ENCODE results near the gene KIF5B. TPM values are rescaled to one million over a fixed set of nuclear protein-coding genes. Genes with fewer than 3 reads are reported as not detected.
"Not testable (repeated sequence)": the region's sequence is repeated elsewhere in the genome, so short reads cannot be mapped to it uniquely, and the experiment has no call there.

KIF5B gene
- total RNA-seq, 2 experiments from 2014 or later = 63.8 to 81.3 TPM

DNA sequence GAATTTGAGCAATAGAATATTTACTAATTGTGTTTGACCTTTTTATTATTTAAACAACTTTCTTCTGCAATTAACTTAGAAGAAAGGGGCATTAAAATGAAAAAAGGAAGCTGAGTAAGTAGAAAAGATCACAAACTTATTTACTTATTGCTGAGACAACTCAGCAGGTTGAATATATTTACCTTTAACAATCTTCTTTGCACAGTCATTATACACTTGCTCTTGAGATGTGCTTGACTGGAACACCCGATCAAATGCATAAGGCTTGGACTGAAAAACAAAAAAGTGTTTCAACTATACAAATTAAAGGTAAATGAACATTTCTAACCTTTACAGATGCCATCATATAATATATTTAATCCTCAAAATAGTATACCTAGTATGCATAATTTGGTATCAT is 7.9 kb downstream of the KIF5B start:
- peaks cover 34% of the 10 kb centered on the region for H3K4me1 ChIP-seq (ENCODE audit: insufficient read depth, low read length, poor library complexity, severe bottlenecking)
- H3K4me2 ChIP-seq (ENCODE audit: low read length) = no peak overlapping the region
- H3K9me2 ChIP-seq (ENCODE audit: insufficient read depth, low read length) = no peaks in the 10 kb centered on the region; the same call in 1 of the 2 replicates
- DNase-seq (ENCODE audit: low spot score) = no peak
- H3K27ac ChIP-seq (ENCODE audit: low read depth, low read length, poor library complexity, severe bottlenecking) = no peak overlapping the region
- H3K4me3 ChIP-seq (ENCODE audit: low read depth, low read length, poor library complexity, severe bottlenecking) = no peak overlapping the region
- intact Hi-C loops (cut with micrococcal nuclease; ENCODE audit: unreplicated experiment) = no loop called here
- no peaks in the 10 kb centered on the region for H3K9me3 ChIP-seq (ENCODE audit: low read length)
- H3K36me3 ChIP-seq (ENCODE audit: insufficient read depth, low read length) = peaks cover 95% of the 10 kb centered on the region
- CTCF ChIA-PET (ENCODE audit: unreplicated experiment) = no interaction called here
- peaks cover 100% of the 10 kb centered on the region for H3K79me2 ChIP-seq (ENCODE audit: insufficient read depth, low read depth, low read length)
- no peak overlapping the region for H2AFZ ChIP-seq (ENCODE audit: low read length)
- POLR2A ChIA-PET = interaction anchor here (0.5 to 0.9 kb wide), 2 partner anchors 11 to 295 kb away, joined by 3 read pairs; no protein-coding TSS in a partner anchor
- BruUV-seq (replicated peaks) = no TSS peak
- peaks cover 69% of the 10 kb centered on the region for H4K20me1 ChIP-seq (ENCODE audit: insufficient read depth, low read length)
- TF ChIP-seq EZH2phosphoT487 (IDR thresholded peaks at IDR 0.05; ENCODE audit: borderline replicate concordance, low read depth, low read length) = no peak
- TF ChIP-seq, protein P1, sequence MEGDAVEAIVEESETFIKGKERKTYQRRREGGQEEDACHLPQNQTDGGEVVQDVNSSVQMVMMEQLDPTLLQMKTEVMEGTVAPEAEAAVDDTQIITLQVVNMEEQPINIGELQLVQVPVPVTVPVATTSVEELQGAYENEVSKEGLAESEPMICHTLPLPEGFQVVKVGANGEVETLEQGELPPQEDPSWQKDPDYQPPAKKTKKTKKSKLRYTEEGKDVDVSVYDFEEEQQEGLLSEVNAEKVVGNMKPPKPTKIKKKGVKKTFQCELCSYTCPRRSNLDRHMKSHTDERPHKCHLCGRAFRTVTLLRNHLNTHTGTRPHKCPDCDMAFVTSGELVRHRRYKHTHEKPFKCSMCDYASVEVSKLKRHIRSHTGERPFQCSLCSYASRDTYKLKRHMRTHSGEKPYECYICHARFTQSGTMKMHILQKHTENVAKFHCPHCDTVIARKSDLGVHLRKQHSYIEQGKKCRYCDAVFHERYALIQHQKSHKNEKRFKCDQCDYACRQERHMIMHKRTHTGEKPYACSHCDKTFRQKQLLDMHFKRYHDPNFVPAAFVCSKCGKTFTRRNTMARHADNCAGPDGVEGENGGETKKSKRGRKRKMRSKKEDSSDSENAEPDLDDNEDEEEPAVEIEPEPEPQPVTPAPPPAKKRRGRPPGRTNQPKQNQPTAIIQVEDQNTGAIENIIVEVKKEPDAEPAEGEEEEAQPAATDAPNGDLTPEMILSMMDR (conservative IDR thresholded peaks at IDR 0.05; ENCODE audit: low read length) = no peak

DNA sequence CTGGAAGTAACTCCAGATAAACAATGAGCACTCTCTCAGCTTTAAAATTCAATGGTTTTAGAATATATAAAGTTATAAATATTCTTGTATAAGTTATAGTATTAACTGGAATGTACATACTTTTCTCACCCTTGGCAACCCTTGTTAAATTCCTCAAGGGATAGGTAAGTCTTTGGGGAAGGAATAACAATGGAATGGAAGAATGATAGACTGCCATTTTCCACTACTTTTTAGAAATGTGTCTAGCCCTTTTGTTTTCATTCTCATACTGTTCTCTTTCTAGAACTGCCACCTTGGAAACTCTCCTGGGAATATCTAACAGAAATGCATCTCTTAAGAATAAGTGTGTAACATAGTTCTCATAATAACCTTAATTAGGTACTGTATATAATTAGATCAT is 8.3 kb downstream of the KIF5B start:
- intact Hi-C loops (cut with micrococcal nuclease; ENCODE audit: unreplicated experiment) = no loop called here
- Histone ChIP-seq H3K36me3 (ENCODE audit: insufficient read depth, low read length) (peaks cover 94% of the 10 kb centered on the region), H3K79me2 (ENCODE audit: insufficient read depth, low read depth, low read length) (peaks cover 100% of the 10 kb centered on the region), H3K4me3 (ENCODE audit: low read depth, low read length, poor library complexity, severe bottlenecking) (no peak overlapping the region), H4K20me1 (ENCODE audit: insufficient read depth, low read length) (peaks cover 67% of the 10 kb centered on the region), H3K27ac (ENCODE audit: low read depth, low read length, poor library complexity, severe bottlenecking) (no peak overlapping the region), H2AFZ (ENCODE audit: low read length) (no peak overlapping the region), H3K9me2 (ENCODE audit: insufficient read depth, low read length) (no peaks in the 10 kb centered on the region; the same call in 1 of the 2 replicates), H3K4me2 (ENCODE audit: low read length) (no peak overlapping the region), H3K4me1 (ENCODE audit: insufficient read depth, low read length, poor library complexity, severe bottlenecking) (peaks cover 30% of the 10 kb centered on the region), H3K9me3 (ENCODE audit: low read length) (no peaks in the 10 kb centered on the region)
- no peak for TF ChIP-seq EZH2phosphoT487 (IDR thresholded peaks at IDR 0.05; ENCODE audit: borderline replicate concordance, low read depth, low read length)
- TF ChIP-seq, protein P1 (conservative IDR thresholded peaks at IDR 0.05; ENCODE audit: low read length) = no peak
- ChIA-PET CTCF (ENCODE audit: unreplicated experiment) (no interaction called here), POLR2A (interaction anchor here (0.9 kb wide), 1 partner anchor 11 kb away, joined by 3 read pairs; no protein-coding TSS in a partner anchor)
- BruUV-seq (replicated peaks) = no TSS peak
- no peak for DNase-seq (ENCODE audit: low spot score)

DNA sequence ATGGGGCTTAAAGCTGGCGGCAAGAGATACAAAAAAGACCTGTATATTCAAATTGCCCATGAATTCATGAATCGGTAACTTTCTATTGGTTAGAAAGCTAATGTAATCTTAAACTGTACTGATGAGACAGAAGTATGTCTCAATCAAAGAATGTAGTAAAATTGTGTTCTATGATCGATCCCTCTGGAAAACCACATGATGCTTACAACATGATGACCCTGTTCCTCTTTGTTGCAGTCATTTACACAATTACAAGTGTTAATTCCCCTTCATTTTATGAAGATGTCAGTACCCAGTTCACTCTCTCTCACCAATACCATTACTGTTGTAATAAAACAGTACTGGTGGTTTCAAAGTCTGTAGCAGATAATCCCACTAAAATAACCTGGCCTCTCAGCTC is 10.1 kb downstream of the KIF5B start:
- POLR2A ChIA-PET = interaction anchor here (0.7 kb wide), 1 partner anchor 494 kb away, joined by 3 read pairs; no protein-coding TSS in a partner anchor
- no peak overlapping the region for H3K4me2 ChIP-seq (ENCODE audit: low read length)
- TF ChIP-seq EZH2phosphoT487 (IDR thresholded peaks at IDR 0.05; ENCODE audit: borderline replicate concordance, low read depth, low read length) = no peak
- TF ChIP-seq, protein P1 (conservative IDR thresholded peaks at IDR 0.05; ENCODE audit: low read length) = no peak
- H3K4me3 ChIP-seq (ENCODE audit: low read depth, low read length, poor library complexity, severe bottlenecking) = no peak overlapping the region
- DNase-seq (ENCODE audit: low spot score) = no peak
- CTCF ChIA-PET (ENCODE audit: unreplicated experiment) = no interaction called here
- H2AFZ ChIP-seq (ENCODE audit: low read length) = no peak overlapping the region
- peaks cover 57% of the 10 kb centered on the region for H4K20me1 ChIP-seq (ENCODE audit: insufficient read depth, low read length)
- H3K9me3 ChIP-seq (ENCODE audit: low read length) = no peaks in the 10 kb centered on the region
- no peaks in the 10 kb centered on the region; the same call in 1 of the 2 replicates for H3K9me2 ChIP-seq (ENCODE audit: insufficient read depth, low read length)
- intact Hi-C loops (cut with micrococcal nuclease; ENCODE audit: unreplicated experiment) = no loop called here
- peaks cover 94% of the 10 kb centered on the region for H3K36me3 ChIP-seq (ENCODE audit: insufficient read depth, low read length)
- H3K27ac ChIP-seq (ENCODE audit: low read depth, low read length, poor library complexity, severe bottlenecking) = no peak overlapping the region
- peaks cover 100% of the 10 kb centered on the region for H3K79me2 ChIP-seq (ENCODE audit: insufficient read depth, low read depth, low read length)
- peaks cover 12% of the 10 kb centered on the region for H3K4me1 ChIP-seq (ENCODE audit: insufficient read depth, low read length, poor library complexity, severe bottlenecking)
- BruUV-seq (replicated peaks) = no TSS peak

DNA sequence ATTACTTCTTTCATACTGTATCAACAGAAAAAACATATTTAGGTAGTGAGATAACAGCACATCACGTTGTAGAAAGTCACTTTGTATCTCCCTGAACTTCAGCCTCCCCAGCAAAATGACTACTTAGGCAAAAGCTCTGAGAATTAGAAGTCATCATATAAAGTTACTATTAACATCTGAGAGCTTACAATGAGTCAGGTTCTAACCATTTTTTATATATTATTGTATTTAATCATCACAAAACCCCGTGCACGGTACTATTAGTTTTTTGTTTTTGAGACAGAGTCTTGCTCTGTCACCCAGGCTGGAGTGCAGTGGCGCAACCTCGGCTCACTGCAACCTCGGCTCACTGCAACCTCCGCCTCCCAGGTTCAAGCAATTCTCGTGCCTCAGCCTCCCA is 13.5 kb downstream of the KIF5B start:
- intact Hi-C loops (cut with micrococcal nuclease; ENCODE audit: unreplicated experiment); POLR2A ChIA-PET: not testable (repeated sequence)
- H4K20me1 ChIP-seq (ENCODE audit: insufficient read depth, low read length) = peaks cover 35% of the 10 kb centered on the region

More for the DNA sequence above, 13.5 kb downstream of the KIF5B start:
- H3K4me3 ChIP-seq (ENCODE audit: low read depth, low read length, poor library complexity, severe bottlenecking); H3K9me2 ChIP-seq (ENCODE audit: insufficient read depth, low read length); BruUV-seq (replicated peaks); H3K4me1 ChIP-seq (ENCODE audit: insufficient read depth, low read length, poor library complexity, severe bottlenecking); H2AFZ ChIP-seq (ENCODE audit: low read length); DNase-seq (ENCODE audit: low spot score); H3K4me2 ChIP-seq (ENCODE audit: low read length); H3K9me3 ChIP-seq (ENCODE audit: low read length); H3K27ac ChIP-seq (ENCODE audit: low read depth, low read length, poor library complexity, severe bottlenecking); CTCF ChIA-PET (ENCODE audit: unreplicated experiment): not testable (repeated sequence)
- peaks cover 96% of the 10 kb centered on the region for H3K36me3 ChIP-seq (ENCODE audit: insufficient read depth, low read length)
- peaks cover 97% of the 10 kb centered on the region for H3K79me2 ChIP-seq (ENCODE audit: insufficient read depth, low read depth, low read length)
